HG03439 (cell line): ENCODE results near the gene ARHGAP24.

Experiments used
- ATAC-seq: cut with Tn5 transposase; IDR thresholded peaks from one replicate; pipeline ENCODE4 v1.9.1; 2021; ENCODE audit warnings: mild to moderate bottlenecking, moderate library complexity; ENCODE audit not compliant: unreplicated experiment

Gene ARHGAP24

GRCh38 chr4:85733798-85734197 is 258.8 kb downstream of the ARHGAP24 start:
- no peak for ATAC-seq

GRCh38 chr4:85734424-85734831 is 259.5 kb downstream of the ARHGAP24 start:
- ATAC-seq = no peak

GRCh38 chr4:85736571-85736970 is 261.6 kb downstream of the ARHGAP24 start:
- no peak for ATAC-seq

- no peak for ATAC-seq
These were observed 262.3 kb downstream of the ARHGAP24 start for GRCh38 chr4:85737254-85737653.

- ATAC-seq = no peak
These were observed 263.8 kb downstream of the ARHGAP24 start for GRCh38 chr4:85738721-85739120.

- ATAC-seq = no peak
These were observed 265.5 kb downstream of the ARHGAP24 start for GRCh38 chr4:85740431-85740861.

GRCh38 chr4:85741381-85741780 is 266.4 kb downstream of the ARHGAP24 start:
- ATAC-seq = no peak

- no peak for ATAC-seq
These were observed 267.1 kb downstream of the ARHGAP24 start for GRCh38 chr4:85741921-85742591.

GRCh38 chr4:85744950-85745349 is 270.0 kb downstream of the ARHGAP24 start:
- no peak for ATAC-seq

- ATAC-seq = no peak
These were observed 271.0 kb downstream of the ARHGAP24 start for GRCh38 chr4:85745939-85746338.

GRCh38 chr4:85747882-85748491 is 273.0 kb downstream of the ARHGAP24 start:
- ATAC-seq = peak; percentile 72

- ATAC-seq = no peak
These were observed 273.7 kb downstream of the ARHGAP24 start for GRCh38 chr4:85748654-85749053.

- no peak for ATAC-seq
These were observed 276.9 kb downstream of the ARHGAP24 start for GRCh38 chr4:85751866-85752265.

GRCh38 chr4:85755285-85755684 is 280.3 kb downstream of the ARHGAP24 start:
- no peak for ATAC-seq

GRCh38 chr4:85756938-85757337 is 282.0 kb downstream of the ARHGAP24 start:
- ATAC-seq = no peak

- no peak for ATAC-seq
These were observed 284.4 kb downstream of the ARHGAP24 start for GRCh38 chr4:85759388-85759787.

- no peak for ATAC-seq
These were observed 285.6 kb downstream of the ARHGAP24 start for GRCh38 chr4:85760511-85760910.

- no peak for ATAC-seq
These were observed 287.0 kb downstream of the ARHGAP24 start for GRCh38 chr4:85761803-85762528.

- no peak for ATAC-seq
These were observed 287.6 kb downstream of the ARHGAP24 start for GRCh38 chr4:85762529-85762871.

- no peak for ATAC-seq
These were observed 288.3 kb downstream of the ARHGAP24 start for GRCh38 chr4:85763202-85763601.

- ATAC-seq = no peak
These were observed 292.7 kb downstream of the ARHGAP24 start for GRCh38 chr4:85767649-85768048.

- no peak for ATAC-seq
These were observed 294.1 kb downstream of the ARHGAP24 start for GRCh38 chr4:85769009-85769408.
